Heart right ventricle (tissue), 16 donors: ENCODE measurements around the gene MYOD1. TPM values are rescaled to one million over a fixed set of nuclear protein-coding genes. Genes with fewer than 3 reads are reported as not detected.

Experiments used
- ATAC-seq, 8 donors: fragments of 200-7000 bp; cut with Tn5 transposase; one replicate each; pipeline ENCODE4 v1.9.1; 2020; ENCODE audit warnings: mild to moderate bottlenecking in 8 of 8, moderate library complexity in 8 of 8, moderate number of reproducible peaks in 1 of 8
- DNase-seq, 2 donors: peaks; one replicate each; pipeline ENCODE4 v3.0.0-alpha.2; 2020
- H3K27ac ChIP-seq, 10 donors: fragments of 200-600 bp; sonication (generic) in 2 of 10; one replicate each; pipeline versions ENCODE4 v1.5.0 to v1.8.0; 2020 to 2022; ENCODE audit warnings: mild to moderate bottlenecking in 3 of 10
- H3K27me3 ChIP-seq, 7 donors: fragments of 200-600 bp; one replicate each; pipeline ENCODE4 v1.8.0; 2021 to 2022; ENCODE audit warnings: mild to moderate bottlenecking in 2 of 7
- H3K36me3 ChIP-seq, 9 donors: fragments of 200-600 bp; sonication (generic) in 1 of 9; one replicate each; pipeline versions ENCODE4 v1.5.0 to v1.8.0; 2020 to 2022; ENCODE audit warnings: mild to moderate bottlenecking in 2 of 9
- H3K4me1 ChIP-seq, 9 donors: fragments of 200-600 bp; sonication (generic) in 1 of 9; one replicate each; pipeline versions ENCODE4 v1.5.0 to v1.8.0; 2020 to 2022; ENCODE audit warnings: mild to moderate bottlenecking in 4 of 9
- H3K4me3 ChIP-seq, 10 donors: fragments of 200-600 bp; sonication (generic) in 2 of 10; one replicate each; pipeline versions ENCODE4 v1.5.0 to v1.8.0; 2020 to 2022; ENCODE audit warnings: mild to moderate bottlenecking in 7 of 10, moderate library complexity in 2 of 10
- H3K9me3 ChIP-seq, 11 donors: fragments of 200-600 bp in 10 of 11; sonication (generic) in 2 of 11; one replicate each; pipeline versions ENCODE4 v1.5.0 to v1.8.0; 2013 to 2022; ENCODE audit warnings: mild to moderate bottlenecking in 2 of 11, control low read depth in 1 of 11, moderate library complexity in 1 of 11
- WGBS, 2 donors: extraction: QIAGEN DNeasy Blood & Tissue Kit; methylation state at CpG; one replicate each; pipeline ENCODE4 v1.1.7; 2013; ENCODE audit warnings: inconsistent platforms in 1 of 2; 5-methylcytosine and 5-hydroxymethylcytosine counted together
- intact Hi-C, 10 donors: fragments of 100-400 bp; cut with DNase I; formaldehyde crosslinking; loops; one replicate each; pipeline versions ENCODE4 v1.11.1 to v1.14.2; 2022
- polyA plus RNA-seq, 2 donors: library from polyadenylated mRNA; stranded (reverse); fragments of 200-250 nt; gene quantifications; one replicate each; pipeline ENCODE4 v1.2.3, GENCODE V29; 2013
- total RNA-seq, 10 donors: library from RNA; stranded (reverse); fragmentation: NEBNext Ultra II Directional in 3 of 10; extraction: Animal tissue kit (Norgen Biotek cat#: 25700) in 3 of 10; gene quantifications; one replicate each; pipeline versions ENCODE4 v1.2.1 to v1.2.4, GENCODE V29; 2021 to 2023
- TF ChIP-seq, protein P1 (sequence below), 9 donors: fragments of 200-600 bp; sonication (generic) in 2 of 9; IDR thresholded peaks; one replicate each; pipeline versions ENCODE4 v1.5.0 to v1.8.0; 2021 to 2022; ENCODE audit warnings: antibody characterized with exemption in 9 of 9, mild to moderate bottlenecking in 5 of 9, moderate library complexity in 1 of 9
- donor health status: Arrhythmogenic right ventricular cardiomyopathy.
- donor health status: ischemic (EF 13 %, LVEDD 7.1; RV severe dilation, severe dysfunction).
- donor health status: healthy with polysubstance abuse.
- donor health status: DM: no; HTN: yes; CAD: no.
- donor health status: DM: no; HTN: no; CAD: no.
- donor health status: ischemic (EF 25% LVEDD 6.9; RV normal size, moderate dysfunction).
- donor health status: ischemic (EF 25% LVEDD 5.7; RV mildly dilated, moderate dysfunction).
- donor health status: healthy.
- donor health status: DM: yes; HTN: yes; CAD: no.
- donor health status: Ischemic cardiomyopathy.
- donor health status: ischemic (EF 35%, LVEDD 5.7; RV mildly dilated, moderate dysfunction).
- donor health status: nonischemic (EF 11% LVEDD 7.7; RV severe dilation, severe dysfunction).
- donor health status: DM: yes; HTN: yes; CAD: no.
- donor health status: PGD.
- donor health status: ischemic (EF 29% LVEDD 5.4; RV normal size, mild dysfunction).
- donor health status: nonischemic (EF 23%, LVEDD 6.1; RV moderate dilation, normal function).

MYOD1 gene
- total and polyA plus RNA-seq, 12 donors: 0.20 TPM; not detected in 11

DNA sequence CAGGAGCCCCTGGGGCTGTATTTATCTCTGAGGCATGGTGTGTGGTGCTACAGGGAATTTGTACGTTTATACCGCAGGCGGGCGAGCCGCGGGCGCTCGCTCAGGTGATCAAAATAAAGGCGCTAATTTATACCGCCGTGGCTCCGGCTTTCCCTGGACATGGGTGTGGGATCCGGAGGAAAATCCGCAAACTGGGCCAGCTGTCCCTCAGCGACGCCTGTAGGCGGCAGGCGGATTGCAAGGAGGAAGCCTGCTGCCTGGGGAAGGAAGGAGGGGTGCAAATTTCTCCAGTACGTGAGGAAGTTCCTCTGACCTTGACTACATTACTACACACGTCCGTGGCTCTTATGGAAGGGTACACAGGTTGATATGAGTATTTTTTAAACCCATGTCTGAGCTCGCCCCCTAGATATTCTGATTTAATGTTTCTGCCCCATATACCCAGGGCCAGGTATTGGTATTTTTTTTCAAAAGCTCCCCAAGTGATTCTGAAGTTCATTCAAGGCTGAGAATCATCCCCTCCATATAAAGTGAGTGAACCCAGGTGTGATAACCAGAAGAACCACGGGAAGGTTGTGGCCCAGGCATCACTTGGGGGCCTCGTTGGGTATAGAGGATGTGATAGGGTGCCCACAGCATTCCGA lies 2.8 kb downstream of the MYOD1 start:
- Histone ChIP-seq H3K9me3 (no peaks in the 10 kb centered on the region), H3K27ac (no peak overlapping the region), H3K4me3 (no peak overlapping the region), H3K4me1 (peaks cover 0 to 32% (median 18%) of the 10 kb centered on the region in 9 donors), H3K27me3 (peaks cover 25 to 85% (median 81%) of the 10 kb centered on the region in 7 donors), H3K36me3 (no peaks in the 10 kb centered on the region)
- DNase-seq (no peak), ATAC-seq (no peak)
- TF ChIP-seq, protein P1, sequence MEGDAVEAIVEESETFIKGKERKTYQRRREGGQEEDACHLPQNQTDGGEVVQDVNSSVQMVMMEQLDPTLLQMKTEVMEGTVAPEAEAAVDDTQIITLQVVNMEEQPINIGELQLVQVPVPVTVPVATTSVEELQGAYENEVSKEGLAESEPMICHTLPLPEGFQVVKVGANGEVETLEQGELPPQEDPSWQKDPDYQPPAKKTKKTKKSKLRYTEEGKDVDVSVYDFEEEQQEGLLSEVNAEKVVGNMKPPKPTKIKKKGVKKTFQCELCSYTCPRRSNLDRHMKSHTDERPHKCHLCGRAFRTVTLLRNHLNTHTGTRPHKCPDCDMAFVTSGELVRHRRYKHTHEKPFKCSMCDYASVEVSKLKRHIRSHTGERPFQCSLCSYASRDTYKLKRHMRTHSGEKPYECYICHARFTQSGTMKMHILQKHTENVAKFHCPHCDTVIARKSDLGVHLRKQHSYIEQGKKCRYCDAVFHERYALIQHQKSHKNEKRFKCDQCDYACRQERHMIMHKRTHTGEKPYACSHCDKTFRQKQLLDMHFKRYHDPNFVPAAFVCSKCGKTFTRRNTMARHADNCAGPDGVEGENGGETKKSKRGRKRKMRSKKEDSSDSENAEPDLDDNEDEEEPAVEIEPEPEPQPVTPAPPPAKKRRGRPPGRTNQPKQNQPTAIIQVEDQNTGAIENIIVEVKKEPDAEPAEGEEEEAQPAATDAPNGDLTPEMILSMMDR (IDR thresholded peaks at IDR 0.05): peak in 7 of 9 donors; percentile 5 to 40 (median 36)
- intact Hi-C loops: loop anchor here in 6 of 10 donors (2.0 to 10.0 kb wide), 5 partner anchors 117 to 127 kb away; no protein-coding TSS in a partner anchor
- WGBS, 2 donors: 11 to 12% methylated on average over 25 of the region's 25 CpGs

DNA sequence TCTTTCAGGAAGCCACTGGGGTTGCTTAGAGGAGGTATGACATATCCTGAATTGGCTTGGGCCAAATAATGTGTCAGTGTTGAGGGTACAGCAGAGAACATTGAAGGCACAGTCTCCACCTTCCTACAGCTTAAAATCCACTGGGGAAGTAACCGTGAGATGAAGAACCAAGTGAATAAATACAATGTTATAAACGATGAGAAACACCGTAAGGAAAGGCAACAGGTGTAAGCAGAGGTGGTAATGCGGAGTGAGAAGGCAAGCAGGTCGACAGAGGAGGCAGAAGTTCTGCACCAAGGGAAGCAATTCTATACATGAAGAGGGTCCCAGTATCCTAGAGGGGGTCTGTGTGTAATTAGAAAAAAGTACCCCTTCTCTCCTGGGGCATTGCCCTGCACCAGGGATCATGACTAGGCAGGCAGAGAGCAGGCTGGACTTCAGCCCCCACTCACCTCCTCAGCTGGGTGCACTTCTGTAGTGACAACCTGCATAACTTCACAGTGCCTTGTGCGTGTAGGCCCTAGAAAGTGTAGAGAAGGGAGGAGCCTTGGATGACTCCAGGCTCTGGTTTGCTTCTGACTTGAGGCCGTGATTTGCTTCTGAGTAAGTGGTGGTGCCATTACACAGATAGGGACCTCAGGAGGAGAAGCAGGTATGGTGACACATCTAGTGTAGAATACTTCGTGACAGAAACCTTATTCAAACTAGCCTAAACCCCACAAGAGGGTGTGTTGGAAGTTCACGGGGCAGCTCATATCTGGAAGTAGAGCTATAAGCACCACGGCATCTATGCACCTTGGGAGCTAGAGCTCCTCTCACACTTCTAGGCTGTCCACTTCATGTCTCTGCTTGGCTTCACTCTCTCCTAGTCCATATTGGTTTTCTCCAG lies 4.9 kb downstream of the MYOD1 start:
- no peak for DNase-seq
- intact Hi-C loops: loop anchor here in 4 of 10 donors (5.0 to 10.0 kb wide), 3 partner anchors 119 to 129 kb away; no protein-coding TSS in a partner anchor

DNA sequence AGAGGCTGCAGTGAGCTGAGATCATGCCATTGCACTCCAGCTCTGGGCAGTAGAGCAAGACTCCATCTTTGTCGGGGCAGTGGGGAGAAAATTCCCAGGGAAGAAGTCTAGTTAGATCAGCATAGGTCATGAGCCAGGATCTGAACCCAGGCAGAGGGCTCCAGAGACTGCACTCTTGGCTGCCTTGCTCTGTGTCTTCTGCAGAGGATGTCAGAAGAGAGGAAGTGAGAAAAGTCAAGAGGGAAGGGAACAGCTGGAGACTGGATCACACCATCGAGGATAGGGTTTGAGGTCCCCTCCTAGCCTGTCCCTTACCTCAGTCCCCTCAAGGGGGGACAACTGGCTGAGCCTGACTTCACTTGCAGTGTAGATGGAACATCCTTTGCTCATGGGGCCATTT lies 5.8 kb downstream of the MYOD1 start:
- TF ChIP-seq, protein P1 (IDR thresholded peaks at IDR 0.05): no peak
- no peak for ATAC-seq
- H3K4me3 ChIP-seq: no peak overlapping the region
- no peak for DNase-seq
- H3K27ac ChIP-seq: no peak overlapping the region
- no peaks in the 10 kb centered on the region for H3K36me3 ChIP-seq
- H3K27me3 ChIP-seq: peaks cover 15 to 74% (median 59%) of the 10 kb centered on the region in 7 donors
- no peaks in the 10 kb centered on the region for H3K9me3 ChIP-seq
- peaks cover 0 to 20% (median 15%) of the 10 kb centered on the region in 9 donors for H3K4me1 ChIP-seq
- 64 to 71% methylated on average over 2 of the region's 2 CpGs for WGBS, 2 donors
- intact Hi-C loops: loop anchor here in 2 of 10 donors (10.0 kb wide), 2 partner anchors 120 to 130 kb away; no protein-coding TSS in a partner anchor

More for the DNA sequence above, 4.9 kb downstream of the MYOD1 start:
- Histone ChIP-seq H3K27ac (no peak overlapping the region), H3K36me3 (no peaks in the 10 kb centered on the region), H3K4me1 (peaks cover 0 to 28% (median 16%) of the 10 kb centered on the region in 9 donors), H3K9me3 (no peaks in the 10 kb centered on the region), H3K4me3 (no peak overlapping the region), H3K27me3 (peaks cover 24 to 74% (median 63%) of the 10 kb centered on the region in 7 donors)
- TF ChIP-seq, protein P1 (IDR thresholded peaks at IDR 0.05): no peak
- 72 to 75% methylated on average over 10 of the region's 10 CpGs for WGBS, 2 donors
- no peak for ATAC-seq

DNA sequence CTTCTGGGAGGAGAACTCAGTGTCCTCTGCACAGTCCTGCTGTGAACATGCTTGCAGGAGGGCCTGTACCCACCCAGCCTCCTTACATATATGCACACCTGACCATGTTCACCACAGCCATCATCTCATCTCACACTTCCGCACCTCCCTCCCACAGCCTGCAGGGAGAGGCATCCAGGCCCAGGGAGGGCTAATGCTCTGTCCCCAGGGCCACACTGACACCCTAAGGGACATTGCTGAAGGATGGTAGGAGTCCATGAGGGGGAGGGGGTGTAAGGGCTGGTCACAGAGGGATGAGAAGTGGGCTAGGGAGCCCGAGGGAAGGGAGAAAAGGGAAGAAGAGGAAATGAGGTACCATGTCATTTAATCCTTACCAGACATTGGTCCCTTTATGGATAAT lies 10.8 kb downstream of the MYOD1 start:
- Histone ChIP-seq H3K4me3 (no peak overlapping the region), H3K9me3 (no peaks in the 10 kb centered on the region), H3K36me3 (no peaks in the 10 kb centered on the region), H3K4me1 (peaks cover under 1 to 13% (median 5%) of the 10 kb centered on the region in 9 donors), H3K27ac (no peak overlapping the region), H3K27me3 (peaks cover 0 to 63% (median 48%) of the 10 kb centered on the region in 7 donors)
- no peak for ATAC-seq
- intact Hi-C loops: loop anchor here in 9 of 10 donors (2.0 to 10.0 kb wide), 4 partner anchors 117 to 249 kb away; no protein-coding TSS in a partner anchor
- no peak for DNase-seq
- WGBS, 2 donors: 59 to 60% methylated on average over 2 of the region's 2 CpGs
- TF ChIP-seq, protein P1 (IDR thresholded peaks at IDR 0.05): no peak
